ENCODE results near the gene AR. TPM values are rescaled to one million over a fixed set of nuclear protein-coding genes. Genes with fewer than 3 reads are reported as not detected.

Gene AR
- total RNA-seq, 1 experiment from 2014 or later = 0.86 TPM

- no peak overlapping the region for H3K27ac Mint-ChIP-seq (ENCODE audit: unreplicated experiment)
- H3K4me1 ChIP-seq = no peaks in the 10 kb centered on the region
- no peak for DNase-seq
- H3K27me3 Mint-ChIP-seq (ENCODE audit: insufficient read depth, unreplicated experiment) = no peaks in the 10 kb centered on the region
- H3K9me3 ChIP-seq = no peaks in the 10 kb centered on the region
- H3K4me1 Mint-ChIP-seq (ENCODE audit: low read depth, unreplicated experiment) = no peaks in the 10 kb centered on the region
- no peak overlapping the region for H3K4me3 Mint-ChIP-seq (ENCODE audit: unreplicated experiment)
- no peaks in the 10 kb centered on the region for H3K27me3 ChIP-seq (replicated peaks; ENCODE audit: control insufficient read depth, insufficient read depth, low read length)
- no peaks in the 10 kb centered on the region for H3K9me3 Mint-ChIP-seq (ENCODE audit: unreplicated experiment)
- no peak overlapping the region for H3K4me3 ChIP-seq (ENCODE audit: low read depth, low read length)
- no peak for TF ChIP-seq CTCF (IDR thresholded peaks at IDR 0.05; ENCODE audit: insufficient read depth in 1 of 2, low read depth in 1 of 2, low read length in 1 of 2, severe bottlenecking in 1 of 2, unreplicated experiment in 1 of 2)
- POLR2A ChIA-PET = no interaction called here
- CTCF ChIA-PET = no interaction called here
- no peaks in the 10 kb centered on the region for H3K36me3 Mint-ChIP-seq (ENCODE audit: insufficient read depth, unreplicated experiment)
- no peaks in the 10 kb centered on the region for H3K36me3 ChIP-seq (ENCODE audit: control insufficient read depth, insufficient read depth, low read length)
- intact Hi-C loops (cut with micrococcal nuclease; ENCODE audit: unreplicated experiment) = no loop called here
- no TSS peak for BruUV-seq (replicated peaks)
Observed at GRCh38 chrX:67648361-67648760, 104.5 kb downstream of the AR start.

GRCh38 chrX:67651437-67652142, 107.8 kb downstream of the AR start:
- no peak overlapping the region for H3K4me3 ChIP-seq (ENCODE audit: low read depth, low read length)
- Mint-ChIP-seq H3K27ac (ENCODE audit: unreplicated experiment) (no peak overlapping the region), H3K4me3 (ENCODE audit: unreplicated experiment) (no peak overlapping the region), H3K27me3 (ENCODE audit: insufficient read depth, unreplicated experiment) (no peaks in the 10 kb centered on the region), H3K4me1 (ENCODE audit: low read depth, unreplicated experiment) (no peaks in the 10 kb centered on the region), H3K36me3 (ENCODE audit: insufficient read depth, unreplicated experiment) (no peaks in the 10 kb centered on the region), H3K9me3 (ENCODE audit: unreplicated experiment) (no peaks in the 10 kb centered on the region)
- H3K4me1 ChIP-seq = no peaks in the 10 kb centered on the region
- no peaks in the 10 kb centered on the region for H3K27me3 ChIP-seq (replicated peaks; ENCODE audit: control insufficient read depth, insufficient read depth, low read length)
- no peak for TF ChIP-seq CTCF (IDR thresholded peaks at IDR 0.05; ENCODE audit: insufficient read depth in 1 of 2, low read depth in 1 of 2, low read length in 1 of 2, severe bottlenecking in 1 of 2, unreplicated experiment in 1 of 2)
- H3K36me3 ChIP-seq (ENCODE audit: control insufficient read depth, insufficient read depth, low read length) = no peaks in the 10 kb centered on the region
- CTCF ChIA-PET = no interaction called here
- POLR2A ChIA-PET = no interaction called here
- no peaks in the 10 kb centered on the region for H3K9me3 ChIP-seq
- BruUV-seq (replicated peaks) = no TSS peak
- intact Hi-C loops (cut with micrococcal nuclease; ENCODE audit: unreplicated experiment) = loop anchor here (5.0 kb wide), 2 partner anchors 39 to 59 kb away; no protein-coding TSS in a partner anchor
- no peak for DNase-seq

- no peaks in the 10 kb centered on the region for H3K27me3 ChIP-seq (replicated peaks; ENCODE audit: control insufficient read depth, insufficient read depth, low read length)
- no peak overlapping the region for H3K4me3 ChIP-seq (ENCODE audit: low read depth, low read length)
- ChIA-PET POLR2A (no interaction called here), CTCF (no interaction called here)
- no peaks in the 10 kb centered on the region for H3K9me3 ChIP-seq
- TF ChIP-seq CTCF (IDR thresholded peaks at IDR 0.05; ENCODE audit: insufficient read depth in 1 of 2, low read depth in 1 of 2, low read length in 1 of 2, severe bottlenecking in 1 of 2, unreplicated experiment in 1 of 2) = no peak
- no peaks in the 10 kb centered on the region for H3K36me3 ChIP-seq (ENCODE audit: control insufficient read depth, insufficient read depth, low read length)
- no peaks in the 10 kb centered on the region for H3K4me1 ChIP-seq
- Mint-ChIP-seq H3K27ac (ENCODE audit: unreplicated experiment) (no peak overlapping the region), H3K4me3 (ENCODE audit: unreplicated experiment) (no peak overlapping the region), H3K36me3 (ENCODE audit: insufficient read depth, unreplicated experiment) (peaks cover 5% of the 10 kb centered on the region), H3K27me3 (ENCODE audit: insufficient read depth, unreplicated experiment) (no peaks in the 10 kb centered on the region), H3K4me1 (ENCODE audit: low read depth, unreplicated experiment) (no peaks in the 10 kb centered on the region), H3K9me3 (ENCODE audit: unreplicated experiment) (peaks cover 2% of the 10 kb centered on the region)
- no TSS peak for BruUV-seq (replicated peaks)
- intact Hi-C loops (cut with micrococcal nuclease; ENCODE audit: unreplicated experiment) = loop anchor here (5.0 kb wide), 2 partner anchors 40 to 60 kb away; no protein-coding TSS in a partner anchor
- no peak for DNase-seq
Observed at GRCh38 chrX:67652543-67652942, 108.7 kb downstream of the AR start.
